HepG2 (cell line): ENCODE results near the gene CERS4. TPM values are rescaled to one million over a fixed set of nuclear protein-coding genes. Genes with fewer than 3 reads are reported as not detected.

ENCODE experiments used
- ATAC-seq: fragments of 200-7000 bp; cut with Tn5 transposase; 3 replicates; pipeline ENCODE4 v1.9.1; 2020; ENCODE audit warnings: mild to moderate bottlenecking, moderate library complexity
- BruUV-seq: library from RNA; stranded (reverse); fragments of 400-500 nt; replicated peaks from 2 replicates; lab custom pipeline; 2021; lab: Mats Ljungman, UMichigan
- CTCF ChIA-PET: fragments of 300-600 bp; formaldehyde crosslinking; extraction: SDS; loops from one replicate; lab custom pipeline; 2021; ENCODE audit warnings: low total read pairs, inconsistent platforms, low intra/inter-chr PET ratio; lab: Yijun Ruan, JAX
- POLR2A ChIA-PET: fragments of 350-600 bp; sonication (Branson Sonifier 250); formaldehyde crosslinking; loops from one replicate; lab custom pipeline; 2020; ENCODE audit warnings: antibody characterized with exemption, inconsistent platforms; lab: Yijun Ruan, JAX
- DNase-seq: peaks from one replicate; pipeline ENCODE4 v3.0.0-alpha.2; 2015; ENCODE audit warnings: low spot score
- FAIRE-seq: peaks from 3 replicates; lab custom pipeline; 2011; peaks lifted over from hg19 to GRCh38; lab: Jason Lieb, UNC
- H2AFZ ChIP-seq: one replicate; pipeline ENCODE4 v1.6.1; 2011; ENCODE audit warnings: low read length, inconsistent platforms
- H3K27ac ChIP-seq: fragments of 300-600 bp; 3 replicates; pipeline ENCODE4 v1.8.0; 2011; ENCODE audit warnings: mixed run types, mild to moderate bottlenecking, mixed read lengths, low read length, inconsistent platforms; ENCODE audit not compliant: insufficient read depth; ENCODE audit errors: extremely low read length
- H3K27me3 ChIP-seq, 2 experiments: fragments of 200-600 bp in 1 of 2; 2 replicates in 1 of 2; 3 replicates in 1 of 2; pipeline versions ENCODE4 v1.6.0 to v1.8.0; 2011; ENCODE audit warnings: low read length in 2 of 2, mild to moderate bottlenecking in 2 of 2, moderate library complexity in 2 of 2, inconsistent platforms in 1 of 2; ENCODE audit not compliant: insufficient read depth in 2 of 2, control insufficient read depth in 1 of 2
- H3K36me3 ChIP-seq, 2 experiments: fragments of 200-600 bp in 1 of 2; replicated peaks in 1 of 2; 2 replicates in 1 of 2; 3 replicates in 1 of 2; pipeline versions ENCODE4 v1.5.1 to v1.8.0; 2011; ENCODE audit warnings: low read length in 2 of 2, inconsistent platforms in 1 of 2; ENCODE audit not compliant: insufficient read depth in 2 of 2, control insufficient read depth in 1 of 2
- H3K4me1 ChIP-seq: 2 replicates; pipeline ENCODE4 v1.5.1; 2012; ENCODE audit warnings: low read length, inconsistent platforms; ENCODE audit not compliant: insufficient read depth
- H3K4me2 ChIP-seq: 2 replicates; pipeline ENCODE4 v1.6.0; 2011; ENCODE audit warnings: low read depth, low read length, inconsistent platforms
- H3K4me3 ChIP-seq, 3 experiments: fragments of 200-600 bp in 1 of 3; sonication (generic), shearing (Covaris generic) in 1 of 3; replicated peaks in 1 of 3; 2 replicates each; pipeline ENCODE4 v1.5.1; 2011 to 2016; ENCODE audit warnings: low read length in 3 of 3, inconsistent platforms in 2 of 3, low read depth in 2 of 3, mild to moderate bottlenecking in 2 of 3, control low read depth in 1 of 3, mixed read lengths in 1 of 3; ENCODE audit not compliant: insufficient read depth in 1 of 3
- H3K79me2 ChIP-seq: one replicate; pipeline ENCODE4 v1.6.1; 2011; ENCODE audit warnings: low read length, inconsistent platforms; ENCODE audit not compliant: insufficient read depth
- H3K9ac ChIP-seq: 2 replicates; pipeline ENCODE4 v1.6.0; 2011; ENCODE audit warnings: mild to moderate bottlenecking, low read depth, low read length, inconsistent platforms; ENCODE audit not compliant: insufficient read depth
- H3K9me3 ChIP-seq: 2 replicates; pipeline ENCODE4 v1.5.1; 2012; ENCODE audit warnings: mild to moderate bottlenecking, low read length
- H4K20me1 ChIP-seq: 2 replicates; pipeline ENCODE4 v1.6.0; 2011; ENCODE audit warnings: inconsistent platforms, mild to moderate bottlenecking, low read length, moderate library complexity; ENCODE audit not compliant: insufficient read depth
- ATF7-NPFF ChIP-seq: sonication (generic); formaldehyde crosslinking; IDR thresholded peaks from 2 replicates; pipeline ENCODE4 v1.8.1; 2023; ENCODE audit warnings: mild to moderate bottlenecking, low read depth, missing genetic modification reagents, moderate library complexity
- ZNF10 ChIP-seq: sonication (generic); formaldehyde crosslinking; IDR thresholded peaks from 2 replicates; pipeline ENCODE4 v1.4.0; 2020; ENCODE audit warnings: mild to moderate bottlenecking, low read depth, missing genetic modification reagents, borderline replicate concordance
- ZNF652 ChIP-seq: IDR thresholded peaks from 2 replicates; pipeline ENCODE4 v1.6.1; 2016; ENCODE audit warnings: low read depth, borderline replicate concordance
- ZNF788 ChIP-seq: sonication (generic); formaldehyde crosslinking; IDR thresholded peaks from 2 replicates; pipeline ENCODE4 v1.5.0; 2020; ENCODE audit warnings: mild to moderate bottlenecking, missing genetic modification reagents, borderline replicate concordance
- WGBS: methylation state at CpG from one replicate; pipeline ENCODE4 v1.1.6; 2017; ENCODE audit warnings: low lambda C conversion rate; 5-methylcytosine and 5-hydroxymethylcytosine counted together
- in situ Hi-C: cut with HindIII; loops from 2 replicates; pipeline ENCODE4 v1.10.0; 2017; ENCODE audit warnings: low pct_unique_long_range_greater_than_20kb; ENCODE audit not compliant: extremely low pct_ligation_motif_present
- intact Hi-C: fragments of 100-400 bp; cut with micrococcal nuclease; formaldehyde crosslinking; loops from one replicate; pipeline ENCODE4 v1.10.0; 2022; ENCODE audit not compliant: unreplicated experiment
- polyA plus RNA-seq, 8 experiments: library from polyadenylated mRNA; depleted of rRNA in 3 of 8; stranded (reverse) in 7 of 8; unstranded in 1 of 8; fragments of >200 nt; fragmentation: Illumina TruSeq in 4 of 8; extraction: Trizol in 4 of 8; gene quantifications; 2 replicates each; pipeline versions ENCODE4 v1.2.1 to v1.2.3, GENCODE V29; 2011 to 2016; ENCODE audit warnings: low read depth in 4 of 8, missing spikeins in 1 of 8, mixed read lengths in 1 of 8; ENCODE audit not compliant: insufficient read depth in 1 of 8
- total RNA-seq, 5 experiments: library from RNA; depleted of rRNA; stranded (reverse); fragments of >200 nt; fragmentation: Illumina TruSeq; extraction: Trizol; gene quantifications; 2 replicates each; pipeline ENCODE4 v1.2.3, GENCODE V29; 2016; ENCODE audit warnings: low read depth in 1 of 5
- TF ChIP-seq, protein P1 (sequence below): sonication (generic); formaldehyde crosslinking; IDR thresholded peaks from 2 replicates; pipeline ENCODE4 v1.5.0; 2020; ENCODE audit warnings: mild to moderate bottlenecking, missing genetic modification reagents, moderate library complexity

The CERS4 gene
- total and polyA plus RNA-seq, 2 of the 13 experiments (the other 11 are each of a cell fraction or from before 2014, with no cell fraction given) = 74.7 to 83.5 TPM

DNA sequence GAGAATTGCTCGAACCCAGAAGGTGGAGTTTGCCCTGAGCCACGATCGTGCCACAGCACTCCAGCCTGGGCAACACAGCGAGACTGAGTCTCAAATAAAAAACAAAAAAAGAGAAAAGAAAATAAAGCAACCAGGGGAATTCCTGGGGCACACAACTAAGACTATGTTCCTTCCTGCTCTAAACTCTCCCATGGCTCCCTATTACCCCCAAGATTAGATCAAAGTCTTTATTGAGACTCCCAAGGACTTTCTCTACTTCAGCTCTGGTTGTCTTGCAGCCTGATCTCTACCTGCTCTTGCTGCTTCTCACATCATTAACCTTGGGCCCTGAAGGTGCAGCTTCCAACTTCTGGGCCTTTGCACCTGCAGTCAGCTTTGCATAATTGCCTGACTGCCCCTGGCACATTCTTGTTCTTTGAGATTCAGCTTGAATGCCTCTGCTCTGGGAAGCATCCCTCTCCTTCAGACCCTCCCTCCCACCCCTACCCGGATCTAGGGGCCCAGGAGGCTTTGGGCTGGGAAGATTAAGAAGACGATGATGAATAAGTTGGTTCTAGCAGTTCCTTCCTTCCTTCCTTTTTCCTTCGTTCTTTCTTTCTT, 16.8 kb upstream of the CERS4 start:
- POLR2A ChIA-PET = interaction anchor here (0.7 kb wide), 1 partner anchor 19 kb away, joined by 4 read pairs; no protein-coding TSS in a partner anchor
- intact Hi-C loops (no loop called here), in situ Hi-C loops (no loop called here)
- TF ChIP-seq, protein P1, sequence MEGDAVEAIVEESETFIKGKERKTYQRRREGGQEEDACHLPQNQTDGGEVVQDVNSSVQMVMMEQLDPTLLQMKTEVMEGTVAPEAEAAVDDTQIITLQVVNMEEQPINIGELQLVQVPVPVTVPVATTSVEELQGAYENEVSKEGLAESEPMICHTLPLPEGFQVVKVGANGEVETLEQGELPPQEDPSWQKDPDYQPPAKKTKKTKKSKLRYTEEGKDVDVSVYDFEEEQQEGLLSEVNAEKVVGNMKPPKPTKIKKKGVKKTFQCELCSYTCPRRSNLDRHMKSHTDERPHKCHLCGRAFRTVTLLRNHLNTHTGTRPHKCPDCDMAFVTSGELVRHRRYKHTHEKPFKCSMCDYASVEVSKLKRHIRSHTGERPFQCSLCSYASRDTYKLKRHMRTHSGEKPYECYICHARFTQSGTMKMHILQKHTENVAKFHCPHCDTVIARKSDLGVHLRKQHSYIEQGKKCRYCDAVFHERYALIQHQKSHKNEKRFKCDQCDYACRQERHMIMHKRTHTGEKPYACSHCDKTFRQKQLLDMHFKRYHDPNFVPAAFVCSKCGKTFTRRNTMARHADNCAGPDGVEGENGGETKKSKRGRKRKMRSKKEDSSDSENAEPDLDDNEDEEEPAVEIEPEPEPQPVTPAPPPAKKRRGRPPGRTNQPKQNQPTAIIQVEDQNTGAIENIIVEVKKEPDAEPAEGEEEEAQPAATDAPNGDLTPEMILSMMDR (CRISPR knock-in tag) = no peak
- TF ChIP-seq ZNF652 (CRISPR knock-in tag) = no peak
- TF ChIP-seq ZNF10 (CRISPR knock-in tag) = no peak
- TF ChIP-seq ATF7-NPFF (CRISPR knock-in tag) = no peak
- no peak for TF ChIP-seq ZNF788 (CRISPR knock-in tag)
- Histone ChIP-seq H3K9ac (no peak overlapping the region), H3K79me2 (no peaks in the 10 kb centered on the region), H2AFZ (no peak overlapping the region), H3K36me3 (no peaks in the 10 kb centered on the region), H3K4me3 (no peak overlapping the region), H3K9me3 (no peaks in the 10 kb centered on the region), H3K4me2 (no peak overlapping the region), H4K20me1 (no peaks in the 10 kb centered on the region), H3K4me1 (peaks cover 56% of the 10 kb centered on the region), H3K27ac (no peak overlapping the region), H3K27me3 (no peaks in the 10 kb centered on the region; a peak in 1 of 5 replicates)
- CTCF ChIA-PET = interaction anchor here (0.5 kb wide), 1 partner anchor 40 kb away, joined by 3 read pairs; no protein-coding TSS in a partner anchor
- DNase-seq (no peak), FAIRE-seq (no peak), ATAC-seq (no peak)
- 49% methylated on average over 7 of the region's 7 CpGs for WGBS
- no TSS peak for BruUV-seq
